HG03097 (cell line): ENCODE results near the gene GATA2.

Experiments used
- ATAC-seq: cut with Tn5 transposase; IDR thresholded peaks from one replicate; pipeline ENCODE4 v1.9.1; 2021; ENCODE audit not compliant: unreplicated experiment, low FRiP score

Gene GATA2

GRCh38 chr3:128503164-128503651 is 10.2 kb upstream of the GATA2 start:
- ATAC-seq, result no peak

GRCh38 chr3:128502712-128503111 is 9.7 kb upstream of the GATA2 start:
- ATAC-seq, result no peak

- no peak for ATAC-seq
Observed at GRCh38 chr3:128501431-128501830, 8.4 kb upstream of the GATA2 start.

- no peak for ATAC-seq
Observed at GRCh38 chr3:128500556-128500955, 7.6 kb upstream of the GATA2 start.

- ATAC-seq, result no peak
Observed at GRCh38 chr3:128499724-128500275, 6.8 kb upstream of the GATA2 start.

GRCh38 chr3:128498901-128499530 is 6.0 kb upstream of the GATA2 start:
- no peak for ATAC-seq

- ATAC-seq, result no peak
Observed at GRCh38 chr3:128498127-128498626, 5.2 kb upstream of the GATA2 start.

GRCh38 chr3:128497305-128498126 is 4.5 kb upstream of the GATA2 start:
- no peak for ATAC-seq

GRCh38 chr3:128496602-128497304 is 3.8 kb upstream of the GATA2 start:
- no peak for ATAC-seq

- ATAC-seq, result no peak
Observed at GRCh38 chr3:128496019-128496601, 3.1 kb upstream of the GATA2 start.

GRCh38 chr3:128495435-128495970 is 2.5 kb upstream of the GATA2 start:
- ATAC-seq, result no peak

GRCh38 chr3:128494367-128494650 is 1.3 kb upstream of the GATA2 start:
- no peak for ATAC-seq

GRCh38 chr3:128493570-128494366 is 767 bp upstream of the GATA2 start:
- no peak for ATAC-seq

GRCh38 chr3:128491941-128492670 is 895 bp downstream of the GATA2 start:
- no peak for ATAC-seq

GRCh38 chr3:128491691-128491940 is 1.4 kb downstream of the GATA2 start:
- ATAC-seq, result no peak

GRCh38 chr3:128490915-128491690 is 1.9 kb downstream of the GATA2 start:
- ATAC-seq, result no peak

GRCh38 chr3:128490650-128490914 is 2.4 kb downstream of the GATA2 start:
- no peak for ATAC-seq

GRCh38 chr3:128489927-128490649 is 2.9 kb downstream of the GATA2 start:
- ATAC-seq, result no peak

- no peak for ATAC-seq
Observed at GRCh38 chr3:128489674-128489926, 3.4 kb downstream of the GATA2 start.
